Erythroblast (primary cell): Measurements from ENCODE around the gene POU2F2.

Experiments
- GATA1 ChIP-seq: IDR thresholded peaks from 2 replicates; pipeline ENCODE4 v1.6.1; 2011; ENCODE audit warnings: low read depth, mild to moderate bottlenecking, control low read depth, low read length, moderate library complexity
- POLR2A ChIP-seq: IDR thresholded peaks from 2 replicates; pipeline ENCODE4 v1.6.1; 2011; ENCODE audit warnings: mild to moderate bottlenecking, low read length

- TF ChIP-seq POLR2A (no peak), GATA1 (no peak)
These were observed 53.5 kb downstream of the POU2F2 start for GRCh38 chr19:42078538-42079275.
